ENCODE data around the gene KRT26. TPM values are rescaled to one million over a fixed set of nuclear protein-coding genes. Genes with fewer than 3 reads are reported as not detected.

Gene KRT26
- total and polyA plus RNA-seq, 2 experiments from 2014 or later = not detected

DNA sequence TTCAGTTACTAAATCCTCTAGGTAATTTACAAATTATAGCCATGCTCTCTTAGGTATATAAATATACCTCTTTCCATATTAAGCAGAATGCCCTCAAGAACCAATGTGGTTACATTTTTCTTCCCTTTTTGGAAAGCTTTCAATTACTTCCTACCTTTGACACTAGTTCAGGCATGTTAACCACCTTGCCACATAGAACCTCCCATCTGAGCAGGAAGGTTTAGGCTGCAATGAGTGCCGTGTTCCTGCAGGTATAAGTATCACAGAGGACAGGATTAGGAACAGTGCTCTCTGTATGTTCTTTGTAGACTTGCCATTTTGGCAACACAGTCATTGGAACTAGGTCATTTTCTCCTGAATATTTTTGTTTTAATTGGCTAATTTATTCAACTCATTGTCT lies 37.0 kb downstream of the KRT26 start (continued):
- TF ChIP-seq, protein P1, sequence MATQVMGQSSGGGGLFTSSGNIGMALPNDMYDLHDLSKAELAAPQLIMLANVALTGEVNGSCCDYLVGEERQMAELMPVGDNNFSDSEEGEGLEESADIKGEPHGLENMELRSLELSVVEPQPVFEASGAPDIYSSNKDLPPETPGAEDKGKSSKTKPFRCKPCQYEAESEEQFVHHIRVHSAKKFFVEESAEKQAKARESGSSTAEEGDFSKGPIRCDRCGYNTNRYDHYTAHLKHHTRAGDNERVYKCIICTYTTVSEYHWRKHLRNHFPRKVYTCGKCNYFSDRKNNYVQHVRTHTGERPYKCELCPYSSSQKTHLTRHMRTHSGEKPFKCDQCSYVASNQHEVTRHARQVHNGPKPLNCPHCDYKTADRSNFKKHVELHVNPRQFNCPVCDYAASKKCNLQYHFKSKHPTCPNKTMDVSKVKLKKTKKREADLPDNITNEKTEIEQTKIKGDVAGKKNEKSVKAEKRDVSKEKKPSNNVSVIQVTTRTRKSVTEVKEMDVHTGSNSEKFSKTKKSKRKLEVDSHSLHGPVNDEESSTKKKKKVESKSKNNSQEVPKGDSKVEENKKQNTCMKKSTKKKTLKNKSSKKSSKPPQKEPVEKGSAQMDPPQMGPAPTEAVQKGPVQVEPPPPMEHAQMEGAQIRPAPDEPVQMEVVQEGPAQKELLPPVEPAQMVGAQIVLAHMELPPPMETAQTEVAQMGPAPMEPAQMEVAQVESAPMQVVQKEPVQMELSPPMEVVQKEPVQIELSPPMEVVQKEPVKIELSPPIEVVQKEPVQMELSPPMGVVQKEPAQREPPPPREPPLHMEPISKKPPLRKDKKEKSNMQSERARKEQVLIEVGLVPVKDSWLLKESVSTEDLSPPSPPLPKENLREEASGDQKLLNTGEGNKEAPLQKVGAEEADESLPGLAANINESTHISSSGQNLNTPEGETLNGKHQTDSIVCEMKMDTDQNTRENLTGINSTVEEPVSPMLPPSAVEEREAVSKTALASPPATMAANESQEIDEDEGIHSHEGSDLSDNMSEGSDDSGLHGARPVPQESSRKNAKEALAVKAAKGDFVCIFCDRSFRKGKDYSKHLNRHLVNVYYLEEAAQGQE (IDR thresholded peaks at IDR 0.05; ENCODE audit: unreplicated experiment) = no peak

DNA sequence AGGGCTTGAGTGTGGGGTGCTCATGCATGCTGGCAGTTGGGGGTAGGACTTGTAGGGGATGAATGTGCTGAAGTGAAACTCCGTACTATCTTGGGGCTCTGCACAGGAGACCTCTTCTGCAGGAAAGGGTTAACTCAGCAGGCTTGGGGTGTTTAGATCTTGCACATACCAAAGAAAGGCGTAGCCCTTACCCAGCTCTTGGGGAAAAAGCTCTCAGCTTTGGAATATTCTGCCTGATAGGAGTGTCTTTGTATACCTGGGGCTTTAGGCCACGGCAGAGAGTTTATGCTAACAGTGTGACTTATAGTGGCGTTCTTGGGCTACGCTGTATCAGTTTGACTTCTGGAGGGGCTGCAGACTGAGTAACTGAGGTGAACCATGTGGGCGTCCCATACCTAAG lies 38.0 kb downstream of the KRT26 start:
- no peak overlapping the region for H3K27ac ChIP-seq (ENCODE audit: low read depth)
- no peak for ATAC-seq
- Mint-ChIP-seq H3K4me1 (no peaks in the 10 kb centered on the region), H3K36me3 (ENCODE audit: low read depth) (no peaks in the 10 kb centered on the region), H3K27me3 (ENCODE audit: insufficient read depth, low read depth, poor library complexity) (no peaks in the 10 kb centered on the region), H3K27ac (no peak overlapping the region), H3K4me3 (no peak overlapping the region), H3K9me3 (peaks cover 8% of the 10 kb centered on the region; the same call in 2 of the 3 replicates)
- DNase-seq (ENCODE audit: low spot score) = no peak
- no peaks in the 10 kb centered on the region for H3K36me3 ChIP-seq (ENCODE audit: insufficient read depth)
- no peak for TF ChIP-seq EZH2phosphoT487 (IDR thresholded peaks at IDR 0.05; ENCODE audit: unreplicated experiment)
- no peak for TF ChIP-seq ZNF331 (CRISPR knock-in tag; IDR thresholded peaks at IDR 0.05; ENCODE audit: low read depth)
- TF ChIP-seq ZNF114 (CRISPR knock-in tag; IDR thresholded peaks at IDR 0.05) = no peak
- TF ChIP-seq CREB1 (CRISPR knock-in tag; IDR thresholded peaks at IDR 0.05; ENCODE audit: low read depth) = no peak
- TF ChIP-seq, protein P1 (IDR thresholded peaks at IDR 0.05; ENCODE audit: unreplicated experiment) = no peak
- no peak for TF ChIP-seq NANOG (IDR thresholded peaks at IDR 0.05; ENCODE audit: borderline replicate concordance)
- TF ChIP-seq, protein P2, sequence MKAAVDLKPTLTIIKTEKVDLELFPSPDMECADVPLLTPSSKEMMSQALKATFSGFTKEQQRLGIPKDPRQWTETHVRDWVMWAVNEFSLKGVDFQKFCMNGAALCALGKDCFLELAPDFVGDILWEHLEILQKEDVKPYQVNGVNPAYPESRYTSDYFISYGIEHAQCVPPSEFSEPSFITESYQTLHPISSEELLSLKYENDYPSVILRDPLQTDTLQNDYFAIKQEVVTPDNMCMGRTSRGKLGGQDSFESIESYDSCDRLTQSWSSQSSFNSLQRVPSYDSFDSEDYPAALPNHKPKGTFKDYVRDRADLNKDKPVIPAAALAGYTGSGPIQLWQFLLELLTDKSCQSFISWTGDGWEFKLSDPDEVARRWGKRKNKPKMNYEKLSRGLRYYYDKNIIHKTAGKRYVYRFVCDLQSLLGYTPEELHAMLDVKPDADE (IDR thresholded peaks at IDR 0.05) = no peak
- TF ChIP-seq, protein P3, sequence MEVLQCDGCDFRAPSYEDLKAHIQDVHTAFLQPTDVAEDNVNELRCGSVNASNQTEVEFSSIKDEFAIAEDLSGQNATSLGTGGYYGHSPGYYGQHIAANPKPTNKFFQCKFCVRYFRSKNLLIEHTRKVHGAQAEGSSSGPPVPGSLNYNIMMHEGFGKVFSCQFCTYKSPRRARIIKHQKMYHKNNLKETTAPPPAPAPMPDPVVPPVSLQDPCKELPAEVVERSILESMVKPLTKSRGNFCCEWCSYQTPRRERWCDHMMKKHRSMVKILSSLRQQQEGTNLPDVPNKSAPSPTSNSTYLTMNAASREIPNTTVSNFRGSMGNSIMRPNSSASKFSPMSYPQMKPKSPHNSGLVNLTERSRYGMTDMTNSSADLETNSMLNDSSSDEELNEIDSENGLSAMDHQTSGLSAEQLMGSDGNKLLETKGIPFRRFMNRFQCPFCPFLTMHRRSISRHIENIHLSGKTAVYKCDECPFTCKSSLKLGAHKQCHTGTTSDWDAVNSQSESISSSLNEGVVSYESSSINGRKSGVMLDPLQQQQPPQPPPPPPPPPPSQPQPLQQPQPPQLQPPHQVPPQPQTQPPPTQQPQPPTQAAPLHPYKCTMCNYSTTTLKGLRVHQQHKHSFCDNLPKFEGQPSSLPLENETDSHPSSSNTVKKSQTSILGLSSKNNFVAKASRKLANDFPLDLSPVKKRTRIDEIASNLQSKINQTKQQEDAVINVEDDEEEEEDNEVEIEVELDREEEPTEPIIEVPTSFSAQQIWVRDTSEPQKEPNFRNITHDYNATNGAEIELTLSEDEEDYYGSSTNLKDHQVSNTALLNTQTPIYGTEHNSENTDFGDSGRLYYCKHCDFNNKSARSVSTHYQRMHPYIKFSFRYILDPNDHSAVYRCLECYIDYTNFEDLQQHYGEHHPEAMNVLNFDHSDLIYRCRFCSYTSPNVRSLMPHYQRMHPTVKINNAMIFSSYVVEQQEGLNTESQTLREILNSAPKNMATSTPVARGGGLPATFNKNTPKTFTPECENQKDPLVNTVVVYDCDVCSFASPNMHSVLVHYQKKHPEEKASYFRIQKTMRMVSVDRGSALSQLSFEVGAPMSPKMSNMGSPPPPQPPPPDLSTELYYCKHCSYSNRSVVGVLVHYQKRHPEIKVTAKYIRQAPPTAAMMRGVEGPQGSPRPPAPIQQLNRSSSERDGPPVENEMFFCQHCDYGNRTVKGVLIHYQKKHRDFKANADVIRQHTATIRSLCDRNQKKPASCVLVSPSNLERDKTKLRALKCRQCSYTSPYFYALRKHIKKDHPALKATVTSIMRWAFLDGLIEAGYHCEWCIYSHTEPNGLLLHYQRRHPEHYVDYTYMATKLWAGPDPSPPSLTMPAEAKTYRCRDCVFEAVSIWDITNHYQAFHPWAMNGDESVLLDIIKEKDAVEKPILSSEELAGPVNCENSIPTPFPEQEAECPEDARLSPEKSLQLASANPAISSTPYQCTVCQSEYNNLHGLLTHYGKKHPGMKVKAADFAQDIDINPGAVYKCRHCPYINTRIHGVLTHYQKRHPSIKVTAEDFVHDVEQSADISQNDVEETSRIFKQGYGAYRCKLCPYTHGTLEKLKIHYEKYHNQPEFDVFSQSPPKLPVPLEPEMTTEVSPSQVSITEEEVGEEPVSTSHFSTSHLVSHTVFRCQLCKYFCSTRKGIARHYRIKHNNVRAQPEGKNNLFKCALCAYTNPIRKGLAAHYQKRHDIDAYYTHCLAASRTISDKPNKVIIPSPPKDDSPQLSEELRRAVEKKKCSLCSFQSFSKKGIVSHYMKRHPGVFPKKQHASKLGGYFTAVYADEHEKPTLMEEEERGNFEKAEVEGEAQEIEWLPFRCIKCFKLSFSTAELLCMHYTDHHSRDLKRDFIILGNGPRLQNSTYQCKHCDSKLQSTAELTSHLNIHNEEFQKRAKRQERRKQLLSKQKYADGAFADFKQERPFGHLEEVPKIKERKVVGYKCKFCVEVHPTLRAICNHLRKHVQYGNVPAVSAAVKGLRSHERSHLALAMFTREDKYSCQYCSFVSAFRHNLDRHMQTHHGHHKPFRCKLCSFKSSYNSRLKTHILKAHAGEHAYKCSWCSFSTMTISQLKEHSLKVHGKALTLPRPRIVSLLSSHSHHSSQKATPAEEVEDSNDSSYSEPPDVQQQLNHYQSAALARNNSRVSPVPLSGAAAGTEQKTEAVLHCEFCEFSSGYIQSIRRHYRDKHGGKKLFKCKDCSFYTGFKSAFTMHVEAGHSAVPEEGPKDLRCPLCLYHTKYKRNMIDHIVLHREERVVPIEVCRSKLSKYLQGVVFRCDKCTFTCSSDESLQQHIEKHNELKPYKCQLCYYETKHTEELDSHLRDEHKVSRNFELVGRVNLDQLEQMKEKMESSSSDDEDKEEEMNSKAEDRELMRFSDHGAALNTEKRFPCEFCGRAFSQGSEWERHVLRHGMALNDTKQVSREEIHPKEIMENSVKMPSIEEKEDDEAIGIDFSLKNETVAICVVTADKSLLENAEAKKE (CRISPR knock-in tag; IDR thresholded peaks at IDR 0.05) = no peak
- TF ChIP-seq JUNB (IDR thresholded peaks at IDR 0.05; ENCODE audit: unreplicated experiment) = no peak
- no peak for TF ChIP-seq EZH2 (IDR thresholded peaks at IDR 0.05; ENCODE audit: low read depth, unreplicated experiment)
- no peaks in the 10 kb centered on the region for H3K9me2 ChIP-seq (ENCODE audit: insufficient read depth)
- H3F3A ChIP-seq (replicated peaks; ENCODE audit: low read depth) = no peaks in the 10 kb centered on the region
- no peaks in the 10 kb centered on the region for H4K20me1 ChIP-seq (replicated peaks; ENCODE audit: insufficient read depth)
- no peaks in the 10 kb centered on the region for H3K4me1 ChIP-seq (ENCODE audit: insufficient read depth)
- no peak overlapping the region for H3K4me3 ChIP-seq
- H3K27me3 ChIP-seq (ENCODE audit: insufficient read depth) = no peaks in the 10 kb centered on the region
- no peak overlapping the region for H2AFZ ChIP-seq
- H3K4me2 ChIP-seq = no peak overlapping the region
- H3K79me2 ChIP-seq (replicated peaks; ENCODE audit: insufficient read depth) = no peaks in the 10 kb centered on the region

Data from GM23338 (cell line).